Immature natural killer cell (primary cell): ENCODE measurements around the gene TNFRSF13B. TPM values are rescaled to one million over a fixed set of nuclear protein-coding genes. Genes with fewer than 3 reads are reported as not detected.
"Not testable (repeated sequence)": the region's sequence is repeated elsewhere in the genome, so short reads cannot be mapped to it uniquely, and the experiment has no call there.

ENCODE experiments used
- DNase-seq, 3 donors: peaks; one replicate each; pipeline ENCODE4 v3.0.0; 2022; ENCODE audit warnings: mixed read lengths in 1 of 3
- H3K27ac Mint-ChIP-seq, 6 donors: one replicate each; pipeline ENCODE4 v1.8.0; 2020; ENCODE audit warnings: mixed read lengths in 6 of 6, mild to moderate bottlenecking in 5 of 6, inconsistent platforms in 4 of 6, moderate library complexity in 3 of 6
- H3K27me3 Mint-ChIP-seq, 3 donors: one replicate each; pipeline ENCODE4 v1.8.0; 2020 to 2021; ENCODE audit warnings: low read depth in 3 of 3, mild to moderate bottlenecking in 3 of 3, mixed read lengths in 3 of 3, moderate library complexity in 3 of 3, inconsistent platforms in 1 of 3
- H3K36me3 Mint-ChIP-seq, 3 donors: one replicate each; pipeline ENCODE4 v1.8.0; 2020; ENCODE audit warnings: mixed read lengths in 3 of 3, inconsistent platforms in 2 of 3, mild to moderate bottlenecking in 2 of 3
- H3K4me1 Mint-ChIP-seq, 2 donors: one replicate each; pipeline ENCODE4 v1.8.0; 2020; ENCODE audit warnings: inconsistent platforms in 2 of 2, mild to moderate bottlenecking in 2 of 2, mixed read lengths in 2 of 2, moderate library complexity in 1 of 2
- H3K4me3 Mint-ChIP-seq, 5 donors: one replicate each; pipeline ENCODE4 v1.8.0; 2020; ENCODE audit warnings: mild to moderate bottlenecking in 5 of 5, mixed read lengths in 5 of 5, inconsistent platforms in 3 of 5, moderate library complexity in 3 of 5
- H3K9me3 Mint-ChIP-seq, 6 donors: one replicate each; pipeline ENCODE4 v1.8.0; 2020; ENCODE audit warnings: mild to moderate bottlenecking in 6 of 6, mixed read lengths in 6 of 6, inconsistent platforms in 4 of 6, moderate library complexity in 3 of 6
- polyA plus RNA-seq, 3 donors: library from polyadenylated mRNA; unstranded; fragments of 300-500 nt; fragmentation: Illumina TruSeq; gene quantifications; one replicate each; pipeline ENCODE4 v1.2.3, GENCODE V29; 2021

The TNFRSF13B gene
- not detected for polyA plus RNA-seq

GRCh38 chr17:16971458-16972338 lies at the start of gene TNFRSF13B:
Gene TNFRSF13B, minus strand, starts transcription at chr17:16972118. Its CDS starts 43 bp downstream, at chr17:16972075.
- Mint-ChIP-seq H3K9me3 (no peaks in the 10 kb centered on the region), H3K4me1 (no peaks in the 10 kb centered on the region), H3K4me3 (no peak within 1 kb of the TSS), H3K27me3 (peaks cover 0 to 3% (median 2%) of the 10 kb centered on the region in 3 donors), H3K36me3 (no peaks in the 10 kb centered on the region), H3K27ac (no peak within 1 kb of the TSS)
- DNase-seq: no peak

GRCh38 chr17:17021194-17021863 lies 49.4 kb upstream of the TNFRSF13B start:
- Mint-ChIP-seq H3K27ac (no peak overlapping the region), H3K4me3 (no peak overlapping the region), H3K4me1 (peaks cover 5% of the 10 kb centered on the region in 2 donors), H3K27me3 (peaks cover 0 to 1% (median 0%) of the 10 kb centered on the region in 3 donors), H3K36me3 (no peaks in the 10 kb centered on the region), H3K9me3 (peaks cover 0 to 3% (median 0%) of the 10 kb centered on the region in 6 donors)
- no peak for DNase-seq

GRCh38 chr17:17020821-17021193 lies 48.9 kb upstream of the TNFRSF13B start:
- no peak for DNase-seq
- Mint-ChIP-seq H3K27me3 (peaks cover 0 to 1% (median 0%) of the 10 kb centered on the region in 3 donors), H3K4me3 (no peak overlapping the region), H3K9me3 (peaks cover 0 to 3% (median 0%) of the 10 kb centered on the region in 6 donors), H3K27ac (no peak overlapping the region), H3K4me1 (peaks cover 8 to 10% of the 10 kb centered on the region in 2 donors), H3K36me3 (no peaks in the 10 kb centered on the region)

- Mint-ChIP-seq H3K9me3 (peaks cover 0 to 3% (median 0%) of the 10 kb centered on the region in 6 donors), H3K27ac (no peak overlapping the region), H3K27me3 (peaks cover 0 to 1% (median 0%) of the 10 kb centered on the region in 3 donors), H3K4me1 (peaks cover 12 to 15% of the 10 kb centered on the region in 2 donors), H3K4me3 (no peak overlapping the region), H3K36me3 (no peaks in the 10 kb centered on the region)
- DNase-seq: no peak
These were observed 48.1 kb upstream of the TNFRSF13B start for GRCh38 chr17:17019891-17020456.

GRCh38 chr17:17019430-17019762 lies 47.5 kb upstream of the TNFRSF13B start:
- H3K4me1 Mint-ChIP-seq: peaks cover 12 to 15% of the 10 kb centered on the region in 2 donors
- H3K36me3 Mint-ChIP-seq: no peaks in the 10 kb centered on the region
- H3K4me3 Mint-ChIP-seq: no peak overlapping the region
- no peak for DNase-seq
- H3K27me3 Mint-ChIP-seq: peaks cover 0 to 1% (median 0%) of the 10 kb centered on the region in 3 donors
- no peak overlapping the region for H3K27ac Mint-ChIP-seq
- H3K9me3 Mint-ChIP-seq: peaks cover 0 to 3% (median 0%) of the 10 kb centered on the region in 6 donors

GRCh38 chr17:17018612-17019429 lies 46.9 kb upstream of the TNFRSF13B start:
- no peak overlapping the region for H3K27ac Mint-ChIP-seq
- H3K4me3 Mint-ChIP-seq: no peak overlapping the region
- no peak for DNase-seq
- peaks cover 12 to 15% of the 10 kb centered on the region in 2 donors for H3K4me1 Mint-ChIP-seq
- no peaks in the 10 kb centered on the region for H3K36me3 Mint-ChIP-seq
- peaks cover 0 to 3% (median 0%) of the 10 kb centered on the region in 6 donors for H3K9me3 Mint-ChIP-seq
- peaks cover 0 to 1% (median 0%) of the 10 kb centered on the region in 3 donors for H3K27me3 Mint-ChIP-seq

GRCh38 chr17:17018021-17018441 lies 46.1 kb upstream of the TNFRSF13B start:
- no peak for DNase-seq
- Mint-ChIP-seq H3K36me3 (no peaks in the 10 kb centered on the region), H3K27ac (peak overlapping the region in 1 of 6 donors; percentile 71), H3K4me1 (peaks cover 12 to 15% of the 10 kb centered on the region in 2 donors), H3K9me3 (peaks cover 0 to 3% (median 0%) of the 10 kb centered on the region in 6 donors), H3K27me3 (peaks cover 0 to 1% (median 0%) of the 10 kb centered on the region in 3 donors), H3K4me3 (no peak overlapping the region)

DNA sequence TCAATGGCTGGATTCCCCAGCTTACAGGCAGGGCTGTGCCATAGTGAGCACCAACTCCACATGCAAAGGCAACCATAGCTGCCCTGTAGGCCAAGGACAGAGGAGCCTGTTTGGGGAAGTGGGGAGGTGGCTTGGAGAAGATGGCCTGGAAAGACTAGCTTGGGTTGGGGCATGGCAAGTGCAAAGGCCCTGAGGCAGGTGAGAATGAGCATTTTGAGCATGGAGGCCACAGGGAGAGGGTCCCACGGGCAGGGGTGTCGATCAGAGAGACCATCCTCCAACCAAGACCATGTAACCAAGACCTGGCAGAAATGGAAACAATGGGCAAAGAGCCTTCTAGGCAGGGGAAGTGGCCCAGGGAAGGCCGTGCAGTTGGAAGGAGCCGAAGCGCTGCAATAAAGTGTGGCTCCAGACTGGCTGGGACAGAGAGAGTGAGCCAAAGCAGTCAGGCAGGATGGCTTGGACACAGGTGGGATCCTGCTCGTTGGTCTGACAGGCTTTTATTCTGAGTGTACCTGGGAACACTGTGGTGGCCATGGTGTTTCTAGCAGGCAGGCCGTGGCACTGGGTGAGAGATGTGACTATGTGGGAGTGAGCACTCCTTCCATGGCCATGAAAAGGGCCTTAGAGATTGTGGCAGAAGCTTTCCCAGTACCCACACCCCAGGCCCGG lies 45.6 kb upstream of the TNFRSF13B start:
- H3K4me3 Mint-ChIP-seq: no peak overlapping the region
- H3K9me3 Mint-ChIP-seq: peaks cover 0 to 3% (median 0%) of the 10 kb centered on the region in 6 donors
- peaks cover 0 to 1% (median 0%) of the 10 kb centered on the region in 3 donors for H3K27me3 Mint-ChIP-seq
- DNase-seq: no peak
- H3K4me1 Mint-ChIP-seq: peaks cover 12 to 15% of the 10 kb centered on the region in 2 donors
- no peaks in the 10 kb centered on the region for H3K36me3 Mint-ChIP-seq
- H3K27ac Mint-ChIP-seq: peak overlapping the region in 1 of 6 donors; percentile 30

- peaks cover 12 to 15% of the 10 kb centered on the region in 2 donors for H3K4me1 Mint-ChIP-seq
- peak in 1 of 3 donors; percentile 21 for DNase-seq
- not testable (repeated sequence) for H3K4me3 Mint-ChIP-seq, H3K27me3 Mint-ChIP-seq, H3K9me3 Mint-ChIP-seq, H3K36me3 Mint-ChIP-seq
- peak overlapping the region in 3 of 6 donors; percentile 10 to 64 (median 25) for H3K27ac Mint-ChIP-seq
These were observed 44.6 kb upstream of the TNFRSF13B start for GRCh38 chr17:17016199-17017197.

DNA sequence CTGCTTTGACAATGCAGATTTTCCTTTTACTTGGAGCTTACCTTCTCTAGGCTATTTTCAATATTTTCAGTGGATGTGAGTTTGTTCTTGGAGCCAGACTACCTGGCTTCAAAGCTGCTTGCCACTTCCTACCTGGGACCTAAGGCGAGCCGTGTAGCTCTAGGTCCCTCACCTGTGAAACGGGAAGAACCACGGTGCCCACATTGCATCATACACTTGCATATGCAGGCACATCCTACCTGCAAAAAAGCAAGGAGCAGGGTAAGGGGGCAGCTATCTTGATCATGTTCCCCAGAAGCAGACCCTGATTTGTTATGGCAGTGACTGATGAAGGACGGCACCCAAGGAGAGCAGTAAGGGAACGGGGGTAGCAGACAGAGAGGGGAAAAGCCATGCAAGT lies 43.3 kb upstream of the TNFRSF13B start:
- H3K27me3 Mint-ChIP-seq: peaks cover 0 to 1% (median 0%) of the 10 kb centered on the region in 3 donors
- H3K27ac Mint-ChIP-seq: no peak overlapping the region
- peaks cover 12 to 15% of the 10 kb centered on the region in 2 donors for H3K4me1 Mint-ChIP-seq
- no peak for DNase-seq
- H3K9me3 Mint-ChIP-seq: peaks cover 0 to 3% (median 0%) of the 10 kb centered on the region in 6 donors
- no peaks in the 10 kb centered on the region for H3K36me3 Mint-ChIP-seq
- no peak overlapping the region for H3K4me3 Mint-ChIP-seq

GRCh38 chr17:17014748-17015124 lies 42.8 kb upstream of the TNFRSF13B start:
- not testable (repeated sequence) for H3K9me3 Mint-ChIP-seq, H3K36me3 Mint-ChIP-seq, H3K27ac Mint-ChIP-seq, H3K4me3 Mint-ChIP-seq, H3K27me3 Mint-ChIP-seq, DNase-seq
- peaks cover 12 to 15% of the 10 kb centered on the region in 2 donors for H3K4me1 Mint-ChIP-seq
